Mammary epithelial cell (primary cell): ENCODE measurements around the gene UBA7.

ENCODE experiments used
- CTCF ChIP-seq, 2 donors: IDR thresholded peaks in 1 of 2; conservative IDR thresholded peaks in 1 of 2; 2 replicates each; pipeline ENCODE4 v1.5.1; 2011 to 2012; ENCODE audit warnings: inconsistent platforms in 2 of 2, low read length in 2 of 2, mild to moderate bottlenecking in 2 of 2, control low read depth in 1 of 2, low read depth in 1 of 2; ENCODE audit not compliant: insufficient read depth in 1 of 2; ENCODE audit errors: extremely low read depth in 1 of 2
- EZH2 ChIP-seq: IDR thresholded peaks from 2 replicates; pipeline ENCODE4 v1.6.1; 2012; ENCODE audit warnings: low read length, inconsistent platforms, borderline replicate concordance

GRCh38 chr3:49804141-49805041 lies 9.4 kb downstream of the UBA7 start:
- TF ChIP-seq CTCF (conservative IDR thresholded peaks at IDR 0.05 in 1 of 2, IDR thresholded peaks at IDR 0.05 in 1 of 2; ENCODE audit: extremely low read depth in 1 of 2, insufficient read depth in 1 of 2, low read depth in 1 of 2, low read length in 2 of 2) = no peak
- TF ChIP-seq EZH2 = no peak
